GM19463 (cell line): ENCODE data around the gene KRTAP4-16.
"Not testable (repeated sequence)": the region's sequence is repeated elsewhere in the genome, so short reads cannot be mapped to it uniquely, and the experiment has no call there.

Experiments used
- ATAC-seq: cut with Tn5 transposase; IDR thresholded peaks from one replicate; pipeline ENCODE4 v1.9.1; 2021; ENCODE audit warnings: mild to moderate bottlenecking, moderate library complexity; ENCODE audit not compliant: unreplicated experiment

Gene KRTAP4-16

GRCh38 chr17:41101586-41102259 lies at the start of gene KRTAP4-16:
KRTAP4-16 (minus strand) TSS chr17:41102209; CDS start chr17:41102209, 0 bp downstream.
- ATAC-seq = no peak

- no peak for ATAC-seq
Measured at GRCh38 chr17:41151525-41151924, 49.5 kb upstream of the KRTAP4-16 start.

GRCh38 chr17:41150026-41150425 lies 48.0 kb upstream of the KRTAP4-16 start:
- no peak for ATAC-seq

GRCh38 chr17:41149652-41149985 lies 47.6 kb upstream of the KRTAP4-16 start, which contains the start of gene KRTAP4-5:
KRTAP4-5 (minus strand) TSS chr17:41149825; CDS start chr17:41149767, 58 bp downstream.
- no peak for ATAC-seq

- ATAC-seq = not testable (repeated sequence)
Measured at GRCh38 chr17:41148971-41149651, 47.1 kb upstream of the KRTAP4-16 start.

- ATAC-seq = no peak
Measured at GRCh38 chr17:41147531-41148204, 45.7 kb upstream of the KRTAP4-16 start.

GRCh38 chr17:41145261-41145660 lies 43.3 kb upstream of the KRTAP4-16 start:
- ATAC-seq = no peak

GRCh38 chr17:41144846-41145245 lies 42.8 kb upstream of the KRTAP4-16 start:
- ATAC-seq = no peak

- no peak for ATAC-seq
Measured at GRCh38 chr17:41141361-41141760, 39.4 kb upstream of the KRTAP4-16 start.

- no peak for ATAC-seq
Measured at GRCh38 chr17:41140360-41141131, 38.5 kb upstream of the KRTAP4-16 start, which contains the start of gene KRTAP4-6. KRTAP4-6 (minus strand) TSS chr17:41140544; CDS start chr17:41140487, 57 bp downstream.

- ATAC-seq = not testable (repeated sequence)
Measured at GRCh38 chr17:41139865-41140264, 37.9 kb upstream of the KRTAP4-16 start.

- ATAC-seq = no peak
Measured at GRCh38 chr17:41133880-41134735, 32.1 kb upstream of the KRTAP4-16 start.

GRCh38 chr17:41131979-41132378 lies 30.0 kb upstream of the KRTAP4-16 start:
- ATAC-seq = no peak

- ATAC-seq = no peak
Measured at GRCh38 chr17:41127371-41127770, 25.4 kb upstream of the KRTAP4-16 start.

- no peak for ATAC-seq
Measured at GRCh38 chr17:41126412-41126811, 24.4 kb upstream of the KRTAP4-16 start.

GRCh38 chr17:41125064-41125463 lies 23.1 kb upstream of the KRTAP4-16 start:
- no peak for ATAC-seq

GRCh38 chr17:41123991-41124371 lies 22.0 kb upstream of the KRTAP4-16 start, which contains the start of gene KRTAP4-12:
KRTAP4-12 (minus strand) TSS chr17:41124182; CDS start chr17:41124122, 60 bp downstream.
- ATAC-seq = not testable (repeated sequence)

- not testable (repeated sequence) for ATAC-seq
Measured at GRCh38 chr17:41123292-41123990, 21.4 kb upstream of the KRTAP4-16 start.

GRCh38 chr17:41121742-41122141 lies 19.7 kb upstream of the KRTAP4-16 start:
- no peak for ATAC-seq
